Fibroblast of lung (primary cell): ENCODE data around the gene PRR19. TPM values are rescaled to one million over a fixed set of nuclear protein-coding genes. Genes with fewer than 3 reads are reported as not detected.

Experiments used
- DNase-seq, 2 donors: peaks; one replicate each; pipeline versions ENCODE4 v3.0.0 to v3.0.0-alpha.2; 2010; ENCODE audit warnings: low read depth in 2 of 2
- H2AFZ ChIP-seq: 2 replicates; pipeline ENCODE4 v1.5.1; 2012; ENCODE audit warnings: low read length, control low read depth, inconsistent platforms
- H3K27ac ChIP-seq: 2 replicates; pipeline ENCODE4 v1.5.1; 2011; ENCODE audit warnings: low read length, control low read depth; ENCODE audit not compliant: insufficient read depth
- H3K27me3 ChIP-seq: 2 replicates; pipeline ENCODE4 v1.5.1; 2011; ENCODE audit warnings: mild to moderate bottlenecking, low read length; ENCODE audit not compliant: control insufficient read depth, insufficient read depth
- H3K36me3 ChIP-seq: 2 replicates; pipeline ENCODE4 v1.5.1; 2011; ENCODE audit warnings: low read length; ENCODE audit not compliant: control insufficient read depth, insufficient read depth
- H3K4me1 ChIP-seq: 2 replicates; pipeline ENCODE4 v1.5.1; 2011; ENCODE audit warnings: low read length; ENCODE audit not compliant: control insufficient read depth, insufficient read depth; ENCODE audit errors: extremely low read depth
- H3K4me2 ChIP-seq: 2 replicates; pipeline ENCODE4 v1.5.1; 2011; ENCODE audit warnings: low read length, control low read depth; ENCODE audit not compliant: insufficient read depth; ENCODE audit errors: extremely low read depth
- H3K4me3 ChIP-seq, 4 experiments: fragments of 200-600 bp in 1 of 4; sonication (generic) in 1 of 4; replicated peaks in 1 of 4; 2 replicates each; pipeline ENCODE4 v1.5.1; 2011 to 2016; ENCODE audit warnings: low read length in 4 of 4, low read depth in 3 of 4, mild to moderate bottlenecking in 3 of 4, control low read depth in 2 of 4, inconsistent platforms in 1 of 4, mixed read lengths in 1 of 4; ENCODE audit not compliant: insufficient read depth in 1 of 4; ENCODE audit errors: control extremely low read depth in 1 of 4
- H3K79me2 ChIP-seq: 2 replicates; pipeline ENCODE4 v1.5.1; 2012; ENCODE audit warnings: mild to moderate bottlenecking, low read length, inconsistent platforms; ENCODE audit not compliant: control insufficient read depth, insufficient read depth
- H3K9ac ChIP-seq: 2 replicates; pipeline ENCODE4 v1.5.1; 2011; ENCODE audit warnings: mild to moderate bottlenecking, low read length, control low read depth; ENCODE audit not compliant: insufficient read depth
- H3K9me3 ChIP-seq: 2 replicates; pipeline ENCODE4 v1.5.1; 2012; ENCODE audit warnings: low read depth, low read length; ENCODE audit not compliant: control insufficient read depth, insufficient read depth
- H4K20me1 ChIP-seq: 2 replicates; pipeline ENCODE4 v1.5.1; 2011; ENCODE audit warnings: low read length; ENCODE audit not compliant: control insufficient read depth, insufficient read depth; ENCODE audit errors: extremely low read depth
- EZH2 ChIP-seq: IDR thresholded peaks from 2 replicates; pipeline ENCODE4 v1.5.1; 2012; ENCODE audit warnings: low read length, control low read depth, mild to moderate bottlenecking; ENCODE audit errors: missing control alignments
- polyA plus RNA-seq, 2 donors: library from polyadenylated mRNA; depleted of rRNA in 1 of 2; stranded (reverse) in 1 of 2; unstranded in 1 of 2; fragments of >200 nt; gene quantifications; 2 replicates each; pipeline ENCODE4 v1.2.1, GENCODE V29; 2011 to 2012; ENCODE audit warnings: missing spikeins in 1 of 2
- total RNA-seq: library from RNA; depleted of rRNA; stranded (reverse); fragments of >200 nt; gene quantifications from 2 replicates; pipeline ENCODE4 v1.2.1, GENCODE V29; 2014
- TF ChIP-seq, protein P1 (sequence below), 2 donors: IDR thresholded peaks in 1 of 2; conservative IDR thresholded peaks in 1 of 2; 1 replicate in 1 of 2; 2 replicates in 1 of 2; pipeline ENCODE4 v1.5.1; 2011 to 2012; ENCODE audit warnings: low read length in 2 of 2, control low read depth in 1 of 2, inconsistent platforms in 1 of 2, low read depth in 1 of 2, mild to moderate bottlenecking in 1 of 2

PRR19 gene
- total and polyA plus RNA-seq, 2 donors (not counting 1 experiment from before 2014, with no cell fraction given) = 0.17 to 0.39 TPM

DNA sequence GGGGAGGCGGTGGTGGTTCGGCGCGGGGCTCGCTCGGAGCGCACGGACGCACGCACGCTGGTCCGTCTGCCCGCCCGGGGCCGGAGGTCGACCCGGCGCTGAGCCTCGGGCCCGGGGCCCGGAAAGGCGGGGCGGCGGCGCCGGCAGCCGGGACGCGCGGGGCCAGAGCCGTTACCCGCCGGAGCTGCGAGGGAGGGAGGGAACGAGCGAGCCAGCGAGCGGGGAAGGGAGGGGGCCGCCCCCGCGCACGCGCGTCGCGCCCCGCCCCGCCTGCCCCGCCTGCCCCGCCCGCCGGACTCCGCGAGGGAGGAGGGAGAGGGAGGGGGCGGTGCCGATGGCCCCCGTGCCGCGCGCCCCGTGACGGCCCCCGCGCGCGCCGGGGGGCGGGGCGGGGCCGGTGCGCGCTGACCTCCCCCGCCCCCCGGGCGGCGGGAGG, 17.8 kb upstream of the PRR19 start:
- H4K20me1 ChIP-seq = no peaks in the 10 kb centered on the region
- peak overlapping the region; percentile 84 for H3K9ac ChIP-seq
- peaks cover 20% of the 10 kb centered on the region for H3K36me3 ChIP-seq
- H3K4me1 ChIP-seq = peaks cover 44% of the 10 kb centered on the region
- H2AFZ ChIP-seq = no peak overlapping the region
- peak; percentile 70 to 76 for DNase-seq
- peak overlapping the region in 2 of 4 experiments; percentile 41 for H3K4me3 ChIP-seq
- H3K27me3 ChIP-seq = no peaks in the 10 kb centered on the region
- TF ChIP-seq EZH2 = no peak
- TF ChIP-seq, protein P1, sequence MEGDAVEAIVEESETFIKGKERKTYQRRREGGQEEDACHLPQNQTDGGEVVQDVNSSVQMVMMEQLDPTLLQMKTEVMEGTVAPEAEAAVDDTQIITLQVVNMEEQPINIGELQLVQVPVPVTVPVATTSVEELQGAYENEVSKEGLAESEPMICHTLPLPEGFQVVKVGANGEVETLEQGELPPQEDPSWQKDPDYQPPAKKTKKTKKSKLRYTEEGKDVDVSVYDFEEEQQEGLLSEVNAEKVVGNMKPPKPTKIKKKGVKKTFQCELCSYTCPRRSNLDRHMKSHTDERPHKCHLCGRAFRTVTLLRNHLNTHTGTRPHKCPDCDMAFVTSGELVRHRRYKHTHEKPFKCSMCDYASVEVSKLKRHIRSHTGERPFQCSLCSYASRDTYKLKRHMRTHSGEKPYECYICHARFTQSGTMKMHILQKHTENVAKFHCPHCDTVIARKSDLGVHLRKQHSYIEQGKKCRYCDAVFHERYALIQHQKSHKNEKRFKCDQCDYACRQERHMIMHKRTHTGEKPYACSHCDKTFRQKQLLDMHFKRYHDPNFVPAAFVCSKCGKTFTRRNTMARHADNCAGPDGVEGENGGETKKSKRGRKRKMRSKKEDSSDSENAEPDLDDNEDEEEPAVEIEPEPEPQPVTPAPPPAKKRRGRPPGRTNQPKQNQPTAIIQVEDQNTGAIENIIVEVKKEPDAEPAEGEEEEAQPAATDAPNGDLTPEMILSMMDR (conservative IDR thresholded peaks at IDR 0.05 in 1 of 2, IDR thresholded peaks at IDR 0.05 in 1 of 2; ENCODE audit: low read depth in 1 of 2, low read length in 2 of 2) = no peak
- H3K4me2 ChIP-seq = no peak overlapping the region
- peaks cover 37% of the 10 kb centered on the region for H3K79me2 ChIP-seq
- H3K9me3 ChIP-seq = no peaks in the 10 kb centered on the region
- peak overlapping the region; percentile 27 for H3K27ac ChIP-seq

DNA sequence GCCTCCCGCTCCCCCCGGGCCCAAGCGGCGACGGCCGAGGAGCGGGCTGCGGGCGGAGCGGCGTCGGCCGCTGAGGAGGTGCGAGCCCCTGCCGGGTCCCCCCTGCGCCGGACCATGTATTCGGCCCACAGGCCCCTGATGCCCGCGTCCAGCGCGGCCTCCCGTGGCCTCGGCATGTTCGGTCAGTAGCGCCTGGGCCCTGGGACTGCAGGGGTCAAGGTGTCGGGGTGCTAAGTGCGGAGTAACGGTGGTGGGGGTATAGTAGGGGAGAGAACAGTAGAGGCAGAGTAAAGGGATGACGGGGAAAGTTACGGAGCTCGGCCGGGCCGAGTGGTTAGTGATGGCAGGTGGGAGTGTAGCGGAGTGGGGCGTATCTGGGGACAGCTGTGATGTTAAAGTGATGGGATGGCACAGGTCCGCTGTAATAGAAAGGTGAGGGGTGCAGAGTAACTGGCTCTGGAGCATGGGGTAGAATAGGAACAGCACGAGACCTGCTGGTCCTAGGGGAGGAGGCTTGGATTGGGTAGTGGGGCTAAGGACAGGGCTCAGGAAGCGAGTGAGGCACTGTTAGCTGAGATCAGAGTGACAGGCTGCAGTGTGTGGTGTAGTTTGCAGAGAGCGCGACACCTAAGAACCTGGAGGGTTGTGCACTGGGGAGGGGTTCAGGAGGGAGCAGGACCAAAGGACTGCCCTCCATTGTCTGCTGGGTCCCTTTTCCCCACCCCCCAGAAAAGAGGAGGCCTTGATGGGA, 17.2 kb upstream of the PRR19 start:
- Histone ChIP-seq H3K4me3 (peak overlapping the region; percentile 73 to 82 (median 81)), H3K4me1 (peaks cover 39% of the 10 kb centered on the region), H3K27ac (peak overlapping the region; percentile 65), H3K27me3 (no peaks in the 10 kb centered on the region), H3K9me3 (no peaks in the 10 kb centered on the region), H3K9ac (peak overlapping the region; percentile 66), H3K79me2 (peaks cover 35% of the 10 kb centered on the region), H3K4me2 (peak overlapping the region; percentile 99), H3K36me3 (peaks cover 22% of the 10 kb centered on the region), H2AFZ (no peak overlapping the region), H4K20me1 (no peaks in the 10 kb centered on the region)
- TF ChIP-seq EZH2 = no peak
- TF ChIP-seq, protein P1 (conservative IDR thresholded peaks at IDR 0.05 in 1 of 2, IDR thresholded peaks at IDR 0.05 in 1 of 2; ENCODE audit: low read depth in 1 of 2, low read length in 2 of 2) = no peak
- DNase-seq = no peak

DNA sequence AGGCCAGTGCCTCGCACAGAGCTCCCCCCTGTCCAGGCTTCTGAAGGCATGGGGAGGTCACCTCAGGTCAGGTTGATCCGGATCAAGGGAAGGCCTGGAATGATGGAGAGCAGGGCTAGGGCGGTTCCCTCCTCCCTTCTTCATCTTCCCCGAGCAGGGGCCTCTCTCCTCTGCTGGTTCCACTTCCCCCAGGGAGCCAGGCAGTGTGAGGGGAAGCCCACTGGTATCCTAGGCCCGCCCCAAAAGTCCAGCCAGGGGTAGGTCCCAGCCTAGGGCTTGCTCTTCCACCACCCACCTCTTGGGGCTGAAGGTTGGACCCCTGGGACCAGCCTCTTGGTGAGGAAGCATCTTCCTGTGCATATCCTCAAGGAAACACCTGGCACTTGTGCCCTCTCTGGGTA, 16.4 kb upstream of the PRR19 start:
- Histone ChIP-seq H3K36me3 (peaks cover 28% of the 10 kb centered on the region), H3K4me1 (peaks cover 39% of the 10 kb centered on the region), H3K9ac (peak overlapping the region; percentile 23), H3K27ac (peak overlapping the region; percentile 65), H4K20me1 (no peaks in the 10 kb centered on the region), H3K4me3 (peak overlapping the region; percentile 73 to 82 (median 81)), H2AFZ (no peak overlapping the region), H3K27me3 (no peaks in the 10 kb centered on the region), H3K4me2 (peak overlapping the region; percentile 99), H3K79me2 (peaks cover 35% of the 10 kb centered on the region), H3K9me3 (no peaks in the 10 kb centered on the region)
- no peak for TF ChIP-seq EZH2
- TF ChIP-seq, protein P1 (conservative IDR thresholded peaks at IDR 0.05 in 1 of 2, IDR thresholded peaks at IDR 0.05 in 1 of 2; ENCODE audit: low read depth in 1 of 2, low read length in 2 of 2) = no peak
- DNase-seq = no peak
